Left forelimb (tissue), 1 donor: Measurements from ENCODE around the gene CDC14B.

Experiments
- DNase-seq: peaks from one replicate; pipeline ENCODE4 v3.0.0-alpha.2; 2018; ENCODE audit warnings: low spot score

The CDC14B gene

DNA sequence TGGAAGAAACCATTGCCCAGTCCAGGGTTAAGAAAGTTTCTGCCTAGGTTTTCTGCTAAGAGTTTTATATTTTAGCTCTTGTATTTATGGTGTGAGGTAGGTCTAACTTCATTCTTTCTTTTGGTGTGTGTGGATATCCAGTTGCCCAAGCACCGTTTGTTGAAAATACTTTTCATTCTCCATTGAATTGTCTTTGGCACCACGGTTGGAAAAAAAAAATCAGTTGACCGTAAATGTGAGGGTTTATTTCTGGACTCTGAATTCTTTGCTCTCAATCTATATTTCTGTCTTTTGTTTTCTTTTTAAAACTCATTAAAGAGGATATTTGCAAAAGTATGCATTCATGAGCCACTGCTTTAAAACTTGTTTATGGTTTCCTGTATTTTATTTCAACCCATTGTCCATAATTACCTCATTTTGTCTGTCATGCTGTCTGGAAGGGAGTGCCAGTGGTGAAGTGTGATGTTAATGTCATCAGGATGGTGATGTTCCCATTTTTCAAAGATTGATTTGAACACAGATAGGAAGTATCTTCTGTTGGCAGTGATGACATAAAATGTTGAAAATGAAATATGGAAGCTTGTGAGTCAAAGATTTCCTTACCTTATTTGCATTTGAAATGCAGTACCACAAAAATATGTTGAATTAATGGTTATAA, 135.8 kb downstream of the CDC14B start:
- no peak for DNase-seq

DNA sequence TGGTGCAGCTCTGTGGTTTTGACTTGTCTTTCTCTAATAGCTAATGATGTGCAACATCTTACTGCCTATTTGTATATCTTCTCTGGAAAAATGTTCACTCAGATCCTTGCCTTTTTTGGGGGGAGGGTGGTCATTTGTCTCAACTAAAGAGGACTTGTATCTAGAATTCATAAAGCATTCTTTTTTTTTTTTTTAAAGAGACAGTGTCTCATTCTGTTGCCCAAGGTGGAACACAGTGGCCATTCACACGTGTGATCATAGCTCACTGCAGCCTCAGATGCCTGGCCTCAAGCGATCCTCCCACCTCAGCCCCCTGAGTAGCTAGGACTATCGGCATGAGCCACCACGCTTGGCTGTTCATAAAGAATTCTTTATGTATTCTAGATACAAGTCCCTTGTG, 136.4 kb downstream of the CDC14B start:
- no peak for DNase-seq

DNA sequence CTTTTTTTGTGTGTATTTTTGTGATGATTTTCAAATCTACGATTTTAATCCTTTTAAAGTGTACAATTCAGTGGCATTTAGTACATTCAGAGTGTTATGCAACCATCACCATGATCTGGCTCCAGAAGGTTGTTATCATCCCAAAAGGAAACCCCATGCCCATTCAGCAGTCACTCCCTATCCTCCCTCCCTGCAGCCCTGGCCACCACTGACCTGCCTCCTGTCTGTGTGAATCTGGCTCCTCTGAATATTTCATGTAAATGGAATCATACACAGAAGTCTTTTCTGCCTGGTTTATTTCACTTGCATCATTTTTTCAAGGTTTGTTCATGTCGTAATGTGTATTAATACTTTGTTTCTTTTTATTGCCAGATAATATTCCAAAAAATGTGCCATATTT, 137.2 kb downstream of the CDC14B start:
- DNase-seq = no peak

DNA sequence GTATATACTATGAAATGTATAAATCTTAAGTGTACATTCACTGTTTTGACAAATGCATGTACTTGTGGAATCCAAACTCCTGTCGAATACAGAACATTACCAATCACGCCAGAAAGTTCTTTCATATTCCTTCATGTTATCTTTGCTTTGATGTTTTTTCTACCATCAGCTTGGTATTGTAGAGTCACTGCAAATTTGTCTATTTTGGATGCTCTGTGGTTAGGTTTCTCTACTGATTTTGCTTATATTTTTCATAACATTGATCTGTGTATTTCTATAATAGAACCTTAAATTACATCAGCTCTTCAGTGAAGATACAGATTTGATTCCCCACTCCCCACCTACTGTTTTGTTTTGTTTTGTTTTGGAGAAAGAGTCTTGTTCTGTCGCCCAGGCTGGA, 138.9 kb downstream of the CDC14B start:
- DNase-seq = no peak

DNA sequence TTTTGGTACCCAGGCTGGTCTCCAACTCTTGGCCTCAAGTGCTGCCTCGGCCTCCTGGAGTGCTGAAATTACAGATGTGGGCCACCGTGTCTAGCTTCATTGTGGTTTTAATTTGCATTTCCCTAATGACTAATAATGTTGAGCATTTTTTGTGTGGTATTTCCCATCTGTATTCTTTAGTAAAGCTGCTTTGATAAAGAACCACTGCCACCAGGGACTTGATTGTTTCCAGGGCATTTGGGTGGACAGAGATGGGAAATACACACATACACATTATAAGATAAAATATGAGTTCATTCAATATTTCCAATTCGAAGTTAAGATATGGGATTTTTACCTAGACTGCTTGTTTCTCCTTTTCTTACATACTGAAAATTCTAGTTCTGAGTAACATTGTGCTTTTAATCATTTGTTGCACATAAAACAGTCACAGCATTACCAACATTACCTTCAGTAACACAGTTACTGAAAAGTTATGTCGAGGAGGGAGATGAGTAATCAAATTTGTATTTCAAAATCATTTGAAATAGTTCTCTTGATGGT, 140.7 kb downstream of the CDC14B start:
- DNase-seq = no peak

DNA sequence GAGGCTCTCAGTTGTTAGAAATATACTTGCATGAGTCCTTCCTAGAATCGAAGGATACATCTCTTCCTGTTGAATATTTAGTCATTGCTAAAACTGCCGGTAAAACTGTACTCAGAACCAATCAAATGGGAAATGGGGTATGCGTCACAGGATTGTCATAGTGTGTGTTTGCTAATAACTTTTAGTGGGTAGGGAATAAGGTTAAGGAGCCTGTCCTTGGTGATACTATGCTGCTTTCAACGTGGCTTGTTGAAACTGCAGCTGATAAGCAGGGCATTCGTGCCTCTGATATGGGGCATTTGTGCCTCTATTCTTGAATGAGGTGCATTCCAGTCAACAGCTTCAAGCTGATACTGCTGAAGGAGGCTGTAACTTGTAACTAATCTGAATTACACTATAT, 143.1 kb downstream of the CDC14B start:
- DNase-seq = no peak

DNA sequence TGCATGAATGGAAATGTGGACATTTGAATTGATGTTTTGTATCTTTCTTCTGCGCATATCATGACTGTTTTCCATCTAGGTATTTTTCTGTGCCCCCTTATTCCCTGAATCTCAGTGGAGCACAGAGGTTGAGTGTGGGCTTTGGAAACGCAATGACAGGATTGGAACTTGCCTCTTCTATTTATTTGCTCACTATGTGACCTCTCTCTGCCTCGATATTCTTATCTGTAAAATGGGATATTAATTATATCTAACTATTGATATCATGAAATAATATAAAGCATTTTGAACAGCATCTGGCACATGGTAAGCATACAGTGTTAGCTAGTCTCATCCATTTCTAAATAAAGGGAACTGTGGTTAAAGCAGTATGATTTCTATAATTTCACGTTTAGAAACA, 143.6 kb downstream of the CDC14B start:
- DNase-seq = no peak

DNA sequence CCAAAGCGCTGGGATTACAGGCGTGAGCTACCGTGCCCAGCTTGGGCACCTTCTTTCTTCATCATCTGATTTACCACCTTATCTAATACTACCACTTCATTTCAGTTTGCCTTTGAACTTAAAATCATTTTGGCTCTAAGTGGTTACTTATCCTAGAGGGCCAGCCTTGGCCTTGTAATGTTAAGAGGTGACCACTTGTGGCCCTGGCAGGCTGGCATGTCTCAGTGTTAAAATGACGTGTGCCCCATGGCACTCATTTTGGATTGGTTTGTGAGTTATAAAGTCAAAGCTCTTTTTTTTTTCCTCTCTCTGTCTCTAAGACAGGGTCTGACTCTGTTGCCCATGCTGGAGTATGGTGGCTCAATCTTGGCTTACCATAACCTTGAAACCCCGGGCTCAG, 151.9 kb downstream of the CDC14B start:
- DNase-seq = no peak

DNA sequence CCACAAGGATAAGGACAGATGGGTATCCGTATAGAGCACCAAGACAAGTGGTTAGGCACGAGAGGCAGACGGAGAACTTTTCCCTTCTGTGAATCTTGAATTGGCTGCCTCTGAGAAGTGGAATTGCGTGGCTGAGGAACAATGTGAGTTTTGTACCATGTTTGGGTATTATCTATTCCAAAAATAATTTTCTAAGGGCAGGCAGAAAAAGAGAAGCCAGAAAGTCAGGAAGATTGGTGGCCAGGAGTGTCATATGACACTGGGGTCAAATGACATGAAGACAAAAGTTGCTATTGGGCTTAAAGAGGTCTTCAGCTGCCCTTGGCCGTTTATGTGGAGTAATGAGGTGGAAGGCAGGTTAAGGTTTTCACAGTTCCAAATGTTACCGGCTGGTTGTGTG, 155.2 kb downstream of the CDC14B start:
- no peak for DNase-seq

DNA sequence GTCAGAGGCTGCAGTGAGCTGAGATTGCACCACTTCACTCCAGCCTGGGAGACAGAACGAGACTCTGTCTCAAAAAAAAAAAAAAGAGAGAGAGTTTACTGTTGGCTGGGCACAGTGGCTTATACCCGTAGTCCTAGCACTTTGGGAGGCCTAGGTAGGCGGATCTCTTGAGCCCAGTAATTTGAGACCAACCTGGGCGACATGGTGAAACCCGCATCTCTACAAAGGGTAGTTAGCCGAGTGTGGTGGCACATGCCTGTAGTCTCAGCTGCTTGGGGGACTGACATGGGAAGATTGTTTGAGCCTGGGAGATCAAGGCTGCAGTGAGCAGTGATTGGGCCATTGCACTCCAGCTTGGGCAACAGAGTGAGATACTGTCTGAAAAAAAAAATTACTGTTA, 157.1 kb downstream of the CDC14B start:
- no peak for DNase-seq

DNA sequence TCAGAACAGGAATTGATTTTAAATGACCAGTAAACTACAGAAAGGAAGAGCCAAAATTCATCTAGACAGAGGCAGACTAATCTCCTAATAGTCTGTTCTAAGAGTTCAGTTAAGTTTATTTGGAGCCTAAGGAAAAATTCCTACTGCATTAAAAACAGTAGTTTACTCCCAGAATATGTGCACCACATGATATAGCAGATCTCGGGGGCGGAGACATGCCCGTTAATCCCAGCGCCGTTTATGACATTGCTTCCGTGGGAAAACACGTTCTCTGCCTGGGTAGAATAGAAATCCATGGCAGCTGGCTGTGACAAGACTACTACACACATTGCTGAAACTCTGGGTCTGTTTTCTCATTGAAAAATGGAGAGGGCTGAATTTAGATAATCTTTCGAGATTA, 158.3 kb downstream of the CDC14B start:
- DNase-seq = no peak

DNA sequence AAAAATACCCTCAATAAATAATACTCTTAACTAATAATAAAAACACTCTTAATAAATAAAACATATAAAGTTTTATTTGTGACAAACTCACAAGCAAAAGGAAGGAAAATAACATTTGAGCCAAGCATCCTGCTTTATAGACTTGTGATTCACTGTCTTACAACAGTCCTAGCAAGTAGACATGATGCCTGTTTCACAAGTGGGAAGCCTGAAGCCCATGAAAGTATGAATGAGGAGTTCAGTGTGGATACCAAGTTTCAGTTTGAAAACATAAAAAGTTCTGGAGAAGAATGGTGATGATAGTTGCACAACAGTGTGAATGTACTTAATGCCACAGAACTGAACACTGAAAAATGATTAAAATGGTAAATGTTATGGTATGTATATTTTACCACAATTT, 158.8 kb downstream of the CDC14B start:
- no peak for DNase-seq

DNA sequence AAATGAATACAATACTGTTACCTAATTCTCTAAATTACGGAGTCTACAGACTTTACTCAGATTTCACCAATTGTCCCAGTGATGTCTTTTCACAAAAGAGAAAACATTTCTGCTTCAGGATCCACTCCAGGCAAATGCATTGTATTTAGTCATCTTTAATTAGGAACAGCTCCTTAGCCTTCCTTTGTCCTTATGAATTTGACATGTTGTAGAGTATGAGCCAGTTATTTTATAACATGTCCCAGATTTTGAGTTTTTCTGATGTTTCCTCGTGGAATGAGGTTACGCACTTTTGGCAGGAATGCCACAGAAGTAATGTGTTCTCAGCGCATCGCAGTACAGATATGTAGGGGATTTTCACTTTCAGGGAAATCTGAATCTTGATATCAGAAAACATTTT, 159.2 kb downstream of the CDC14B start:
- DNase-seq = no peak

DNA sequence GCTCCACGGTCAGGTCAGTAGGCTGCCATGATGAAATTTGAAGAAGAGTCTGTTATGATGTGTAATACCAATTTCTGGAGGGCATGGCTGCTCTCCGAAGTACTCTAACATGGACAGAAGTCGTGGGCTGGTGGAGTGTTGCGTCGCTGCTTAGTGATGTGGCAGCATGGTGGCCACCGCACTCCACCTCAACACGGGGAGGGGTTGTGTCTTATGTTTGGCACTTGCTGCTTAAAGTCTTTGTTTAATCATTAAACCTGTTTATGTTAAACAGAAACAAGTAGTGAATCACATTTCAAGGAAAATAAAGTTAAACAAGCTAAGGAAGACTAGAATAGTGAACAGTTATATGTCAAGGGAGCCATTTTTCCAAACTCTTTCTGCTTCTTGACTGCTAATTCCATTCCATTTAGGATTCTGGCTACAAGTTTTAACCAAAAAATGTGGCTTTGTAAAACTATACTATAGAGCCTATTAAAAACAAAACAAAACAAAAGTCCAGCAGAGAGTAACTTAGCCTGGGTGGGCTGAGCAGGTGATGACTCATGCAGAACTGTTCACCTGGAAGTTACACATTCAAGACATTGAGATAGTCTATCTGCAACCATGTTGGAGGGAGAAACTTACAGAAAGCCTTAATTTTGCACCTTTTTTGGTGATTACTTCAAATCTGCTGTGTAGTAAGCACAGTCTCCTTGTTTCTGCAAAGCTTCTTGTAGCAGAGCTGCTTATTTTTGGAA, 160.2 kb downstream of the CDC14B start:
- DNase-seq = no peak

DNA sequence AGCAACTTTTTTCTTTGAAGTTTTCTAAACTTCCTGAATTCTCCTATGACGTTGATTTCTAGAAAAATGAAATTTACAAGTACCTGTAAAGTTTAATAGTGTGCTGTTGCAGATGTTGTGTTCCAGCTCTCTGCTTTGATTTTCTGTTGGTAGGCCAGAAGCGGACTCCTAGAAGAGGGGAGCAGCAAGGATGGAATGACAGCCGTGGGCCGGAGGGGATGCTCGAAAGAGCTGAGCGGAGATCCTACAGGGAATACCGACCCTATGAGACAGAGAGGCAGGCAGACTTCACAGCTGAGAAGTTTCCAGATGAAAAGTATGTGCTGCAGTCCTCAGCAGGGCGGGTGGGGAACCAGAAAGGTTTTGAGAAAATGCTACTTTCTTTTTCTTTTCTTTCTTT, 161.4 kb downstream of the CDC14B start:
- DNase-seq = no peak

DNA sequence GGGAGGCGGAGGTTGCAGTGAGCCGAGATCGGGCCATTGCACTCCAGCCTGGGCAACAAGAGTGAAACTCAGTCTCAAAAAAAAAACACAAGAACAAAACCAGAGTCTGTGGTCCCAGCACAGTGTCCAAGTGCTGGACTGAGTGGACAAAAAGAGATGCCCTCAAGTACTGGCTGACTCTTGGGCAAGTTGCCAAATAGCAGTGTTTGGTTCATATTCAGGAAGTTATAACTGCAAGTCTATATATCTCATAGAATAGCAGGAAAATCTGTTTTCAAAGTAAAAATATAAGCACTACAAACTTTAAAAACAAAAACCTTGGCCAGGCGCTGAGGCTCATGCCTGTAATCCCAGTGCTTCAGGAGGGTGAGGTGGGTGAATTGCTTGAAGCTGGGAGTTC, 162.4 kb downstream of the CDC14B start:
- no peak for DNase-seq

DNA sequence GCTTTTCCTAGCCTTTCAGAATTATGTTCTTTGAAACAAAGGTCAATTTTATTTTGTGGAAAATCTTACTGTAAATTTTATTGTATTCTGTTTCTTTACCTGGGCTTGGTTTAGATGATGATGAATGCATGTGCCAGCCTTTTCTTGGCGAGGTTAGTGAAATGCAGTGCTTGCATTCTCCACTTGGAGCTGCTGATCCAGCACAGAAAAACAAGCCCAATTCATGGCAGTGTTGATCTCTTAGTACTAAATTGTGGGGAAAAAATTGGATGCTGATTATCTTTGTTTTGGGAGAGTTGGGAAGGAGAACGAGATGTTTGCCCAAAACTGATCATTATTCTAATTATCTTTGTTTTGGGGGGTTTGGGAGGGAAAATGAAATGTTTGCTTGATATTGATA, 166.0 kb downstream of the CDC14B start:
- DNase-seq = no peak

DNA sequence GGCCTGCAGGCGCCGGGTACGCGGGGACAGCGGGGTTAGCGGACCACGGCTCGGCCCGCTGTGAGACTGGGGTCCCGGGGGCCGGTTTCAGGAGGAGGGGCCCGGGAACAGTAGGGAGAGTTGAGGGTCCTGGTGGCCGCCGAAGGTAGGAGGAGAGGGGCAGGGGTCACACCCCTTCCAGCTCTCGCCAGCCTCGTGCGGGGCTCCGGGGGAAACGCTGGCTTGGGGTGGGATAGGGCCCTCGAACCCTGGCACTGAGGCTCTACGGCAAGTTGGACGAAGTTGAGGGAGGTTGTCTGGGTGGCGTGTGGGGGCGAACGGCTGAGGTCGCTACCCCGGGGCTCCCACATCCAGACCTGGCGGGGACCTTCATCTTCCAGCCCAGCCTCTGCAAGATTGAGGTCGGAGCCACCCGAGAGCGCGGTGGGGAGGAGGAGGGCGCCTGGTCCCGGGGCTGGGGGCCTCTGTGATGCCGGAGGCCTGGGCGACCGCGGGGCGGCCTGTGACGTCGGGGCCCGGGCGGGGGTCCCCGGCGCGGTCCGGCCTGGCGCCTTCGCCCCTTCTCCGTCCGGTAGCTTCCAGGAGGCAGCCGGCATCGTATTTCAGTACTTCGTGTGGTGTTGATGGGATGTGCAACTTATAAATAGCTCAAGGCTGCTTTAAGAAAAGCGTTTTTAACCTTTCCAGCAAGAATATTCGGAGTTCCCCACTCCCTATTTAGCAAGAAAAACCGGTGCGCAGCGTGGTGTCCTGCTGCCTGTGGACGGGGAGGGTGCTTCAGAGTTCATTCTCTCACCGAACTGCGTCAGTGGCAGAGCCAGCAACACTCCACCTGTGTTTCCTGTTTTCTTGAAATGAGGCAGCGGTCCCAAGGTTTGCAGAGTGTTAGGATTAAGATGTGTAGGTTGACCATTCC, 168.8 kb downstream of the CDC14B start:
- peak; percentile 66 for DNase-seq
